ENCODE results near the gene P2RY14. TPM values are rescaled to one million over a fixed set of nuclear protein-coding genes. Genes with fewer than 3 reads are reported as not detected.
A peak's percentile ranks its signal among the peaks of the same experiment; 100 is the strongest.

P2RY14 gene
- total and polyA plus RNA-seq, 10 of the 15 experiments (the other 5 are each of a cell fraction or from before 2014, with no cell fraction given): 0.06 to 0.37 (median 0.28) TPM; not detected in 7

GRCh38 chr3:151213151-151213550 lies 65.2 kb downstream of the P2RY14 start (continued):
- TF ChIP-seq, protein P1, sequence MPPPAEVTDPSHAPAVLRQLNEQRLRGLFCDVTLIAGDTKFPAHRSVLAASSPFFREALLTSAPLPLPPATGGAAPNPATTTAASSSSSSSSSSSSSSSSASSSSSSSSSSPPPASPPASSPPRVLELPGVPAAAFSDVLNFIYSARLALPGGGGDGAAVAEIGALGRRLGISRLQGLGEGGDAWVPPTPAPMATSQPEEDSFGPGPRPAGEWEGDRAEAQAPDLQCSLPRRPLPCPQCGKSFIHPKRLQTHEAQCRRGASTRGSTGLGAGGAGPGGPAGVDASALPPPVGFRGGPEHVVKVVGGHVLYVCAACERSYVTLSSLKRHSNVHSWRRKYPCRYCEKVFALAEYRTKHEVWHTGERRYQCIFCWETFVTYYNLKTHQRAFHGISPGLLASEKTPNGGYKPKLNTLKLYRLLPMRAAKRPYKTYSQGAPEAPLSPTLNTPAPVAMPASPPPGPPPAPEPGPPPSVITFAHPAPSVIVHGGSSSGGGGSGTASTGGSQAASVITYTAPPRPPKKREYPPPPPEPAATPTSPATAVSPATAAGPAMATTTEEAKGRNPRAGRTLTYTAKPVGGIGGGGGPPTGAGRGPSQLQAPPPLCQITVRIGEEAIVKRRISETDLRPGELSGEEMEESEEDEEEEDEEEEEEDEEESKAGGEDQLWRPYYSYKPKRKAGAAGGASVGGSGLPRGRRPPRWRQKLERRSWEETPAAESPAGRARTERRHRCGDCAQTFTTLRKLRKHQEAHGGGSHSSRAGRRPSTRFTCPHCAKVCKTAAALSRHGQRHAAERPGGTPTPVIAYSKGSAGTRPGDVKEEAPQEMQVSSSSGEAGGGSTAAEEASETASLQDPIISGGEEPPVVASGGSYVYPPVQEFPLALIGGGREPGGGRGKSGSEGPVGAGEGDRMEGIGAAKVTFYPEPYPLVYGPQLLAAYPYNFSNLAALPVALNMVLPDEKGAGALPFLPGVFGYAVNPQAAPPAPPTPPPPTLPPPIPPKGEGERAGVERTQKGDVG (CRISPR knock-in tag; IDR thresholded peaks at IDR 0.05): no peak

GRCh38 chr3:151210676-151211381 lies 67.5 kb downstream of the P2RY14 start:
- peak; percentile 38 for FAIRE-seq
- ChIA-PET CTCF (interaction anchor here (0.7 to 2.9 kb wide), 7 partner anchors 17 to 81 kb away, joined by 3 to 16 read pairs (median 6); no protein-coding TSS in a partner anchor), RAD21 (ENCODE audit: unreplicated experiment) (interaction anchor here (0.9 to 1.5 kb wide), 3 partner anchors 16 to 67 kb away, joined by 3 to 7 read pairs (median 3); partner anchors contain the start of gene P2RY14), POLR2A (interaction anchor here (0.7 kb wide), 1 partner anchor 43 kb away, joined by 3 read pairs; no protein-coding TSS in a partner anchor), SMC1A (ENCODE audit: uncharacterized antibody, unreplicated experiment) (interaction anchor here (1.2 to 5.3 kb wide), 4 partner anchors 10 to 43 kb away, joined by 3 to 23 read pairs (median 6); no protein-coding TSS in a partner anchor)
- H3K27ac ChIP-seq (ENCODE audit: control insufficient read depth, insufficient read depth): no peak overlapping the region
- in situ Hi-C loops (cut with MboI) (no loop called here), intact Hi-C loops (cut with micrococcal nuclease; ENCODE audit: unreplicated experiment) (no loop called here)
- 26% methylated on average over 4 of the region's 4 CpGs for WGBS (ENCODE audit: insufficient coverage, insufficient replicate concordance, low lambda C conversion rate, missing lambda C conversion rate)
- no TSS peak for BruUV-seq (replicated peaks)
- no peak for DNase-seq (ENCODE audit: low read depth, low spot score)
- peak; percentile 88 for ATAC-seq
- no peaks in the 10 kb centered on the region for H3K36me3 ChIP-seq (ENCODE audit: control insufficient read depth in 2 of 2, insufficient read depth in 2 of 2, low read length in 1 of 2)
- H4K20me1 ChIP-seq (ENCODE audit: control insufficient read depth, insufficient read depth): no peaks in the 10 kb centered on the region
- H3K4me3 ChIP-seq: no peak overlapping the region
- H2AFZ ChIP-seq (ENCODE audit: control insufficient read depth, low read depth, low read length): no peak overlapping the region
- H3K79me2 ChIP-seq (ENCODE audit: control insufficient read depth, insufficient read depth, low read length): no peaks in the 10 kb centered on the region
- H3K27me3 ChIP-seq (replicated peaks in 1 of 2; ENCODE audit: control insufficient read depth in 2 of 2, insufficient read depth in 2 of 2, low read length in 1 of 2): no peaks in the 10 kb centered on the region
- no peaks in the 10 kb centered on the region for H3K4me1 ChIP-seq (ENCODE audit: control insufficient read depth, insufficient read depth, low read length)
- no peak overlapping the region for H3K4me2 ChIP-seq (ENCODE audit: control insufficient read depth, insufficient read depth)
- H3K9ac ChIP-seq (ENCODE audit: control insufficient read depth, insufficient read depth, low read length): no peak overlapping the region
- H3K9me3 ChIP-seq (replicated peaks; ENCODE audit: control insufficient read depth, insufficient read depth, low read length): no peaks in the 10 kb centered on the region
- TF ChIP-seq, protein P2, sequence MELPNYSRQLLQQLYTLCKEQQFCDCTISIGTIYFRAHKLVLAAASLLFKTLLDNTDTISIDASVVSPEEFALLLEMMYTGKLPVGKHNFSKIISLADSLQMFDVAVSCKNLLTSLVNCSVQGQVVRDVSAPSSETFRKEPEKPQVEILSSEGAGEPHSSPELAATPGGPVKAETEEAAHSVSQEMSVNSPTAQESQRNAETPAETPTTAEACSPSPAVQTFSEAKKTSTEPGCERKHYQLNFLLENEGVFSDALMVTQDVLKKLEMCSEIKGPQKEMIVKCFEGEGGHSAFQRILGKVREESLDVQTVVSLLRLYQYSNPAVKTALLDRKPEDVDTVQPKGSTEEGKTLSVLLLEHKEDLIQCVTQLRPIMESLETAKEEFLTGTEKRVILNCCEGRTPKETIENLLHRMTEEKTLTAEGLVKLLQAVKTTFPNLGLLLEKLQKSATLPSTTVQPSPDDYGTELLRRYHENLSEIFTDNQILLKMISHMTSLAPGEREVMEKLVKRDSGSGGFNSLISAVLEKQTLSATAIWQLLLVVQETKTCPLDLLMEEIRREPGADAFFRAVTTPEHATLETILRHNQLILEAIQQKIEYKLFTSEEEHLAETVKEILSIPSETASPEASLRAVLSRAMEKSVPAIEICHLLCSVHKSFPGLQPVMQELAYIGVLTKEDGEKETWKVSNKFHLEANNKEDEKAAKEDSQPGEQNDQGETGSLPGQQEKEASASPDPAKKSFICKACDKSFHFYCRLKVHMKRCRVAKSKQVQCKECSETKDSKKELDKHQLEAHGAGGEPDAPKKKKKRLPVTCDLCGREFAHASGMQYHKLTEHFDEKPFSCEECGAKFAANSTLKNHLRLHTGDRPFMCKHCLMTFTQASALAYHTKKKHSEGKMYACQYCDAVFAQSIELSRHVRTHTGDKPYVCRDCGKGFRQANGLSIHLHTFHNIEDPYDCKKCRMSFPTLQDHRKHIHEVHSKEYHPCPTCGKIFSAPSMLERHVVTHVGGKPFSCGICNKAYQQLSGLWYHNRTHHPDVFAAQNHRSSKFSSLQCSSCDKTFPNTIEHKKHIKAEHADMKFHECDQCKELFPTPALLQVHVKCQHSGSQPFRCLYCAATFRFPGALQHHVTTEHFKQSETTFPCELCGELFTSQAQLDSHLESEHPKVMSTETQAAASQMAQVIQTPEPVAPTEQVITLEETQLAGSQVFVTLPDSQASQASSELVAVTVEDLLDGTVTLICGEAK (IDR thresholded peaks at IDR 0.05; ENCODE audit: borderline replicate concordance): no peak
- TF ChIP-seq BMI1 (IDR thresholded peaks at IDR 0.05; ENCODE audit: borderline replicate concordance) (no peak), RAD21 (IDR thresholded peaks at IDR 0.05; ENCODE audit: insufficient read depth, low read depth, low read length) (peak; percentile 14; the same call in 1 of the 2 replicates), ZNF217 (IDR thresholded peaks at IDR 0.05) (no peak), CTCF (IDR thresholded peaks at IDR 0.05 in 2 of 3, conservative IDR thresholded peaks at IDR 0.05 in 1 of 3; ENCODE audit: control insufficient read depth in 2 of 3, extremely low read depth in 1 of 3, insufficient read depth in 1 of 3, low read depth in 3 of 3, low read length in 3 of 3) (0 out of 6 replicates have a peak, but pooled peaks of 2 of the 3 experiments have one; percentile 13 to 25)

All from GM12878 (cell line).